SHP77 (cell line): ENCODE measurements around the gene ACBD4.
A peak's percentile ranks its signal among the peaks of the same experiment; 100 is the strongest.

Source experiments
- DNase-seq, 2 experiments: peaks; one replicate each; lab custom pipeline; 2025; lab: John Stamatoyannopoulos, UW

Gene ACBD4

DNA sequence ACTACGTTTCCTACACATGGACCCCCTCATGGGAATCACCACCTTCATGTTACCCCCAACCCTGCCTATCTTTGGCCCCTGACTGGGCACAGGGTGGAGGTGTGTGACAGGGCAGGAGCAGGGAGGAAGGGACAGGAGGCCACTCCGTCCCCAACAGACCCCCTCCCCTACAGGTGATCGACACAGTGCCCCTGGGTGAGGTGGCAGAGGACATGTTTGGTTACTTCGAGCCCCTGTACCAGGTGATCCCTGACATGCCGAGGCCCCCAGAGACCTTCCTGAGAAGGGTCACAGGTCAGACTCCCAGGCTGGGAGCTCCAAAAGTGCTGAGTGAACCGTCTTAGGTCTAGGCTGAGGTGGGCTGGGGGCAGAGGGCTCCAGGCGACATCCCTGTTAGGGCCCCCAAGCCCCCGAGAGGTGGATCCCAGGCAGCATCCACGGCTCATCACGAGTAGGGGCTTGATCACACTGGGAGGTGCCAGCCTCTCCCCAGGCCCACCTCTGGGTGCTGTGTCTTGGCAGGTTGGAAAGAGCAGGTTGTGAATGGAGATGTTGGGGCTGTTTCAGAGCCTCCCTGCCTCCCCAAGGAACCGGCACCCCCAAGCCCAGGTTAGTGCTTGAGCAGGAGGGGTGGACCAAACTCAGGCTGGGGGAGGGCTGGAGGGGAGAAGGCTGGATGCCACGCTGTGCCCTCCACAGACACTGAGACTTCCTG is 1.5 kb downstream of the ACBD4 start:
- no peak for DNase-seq

DNA sequence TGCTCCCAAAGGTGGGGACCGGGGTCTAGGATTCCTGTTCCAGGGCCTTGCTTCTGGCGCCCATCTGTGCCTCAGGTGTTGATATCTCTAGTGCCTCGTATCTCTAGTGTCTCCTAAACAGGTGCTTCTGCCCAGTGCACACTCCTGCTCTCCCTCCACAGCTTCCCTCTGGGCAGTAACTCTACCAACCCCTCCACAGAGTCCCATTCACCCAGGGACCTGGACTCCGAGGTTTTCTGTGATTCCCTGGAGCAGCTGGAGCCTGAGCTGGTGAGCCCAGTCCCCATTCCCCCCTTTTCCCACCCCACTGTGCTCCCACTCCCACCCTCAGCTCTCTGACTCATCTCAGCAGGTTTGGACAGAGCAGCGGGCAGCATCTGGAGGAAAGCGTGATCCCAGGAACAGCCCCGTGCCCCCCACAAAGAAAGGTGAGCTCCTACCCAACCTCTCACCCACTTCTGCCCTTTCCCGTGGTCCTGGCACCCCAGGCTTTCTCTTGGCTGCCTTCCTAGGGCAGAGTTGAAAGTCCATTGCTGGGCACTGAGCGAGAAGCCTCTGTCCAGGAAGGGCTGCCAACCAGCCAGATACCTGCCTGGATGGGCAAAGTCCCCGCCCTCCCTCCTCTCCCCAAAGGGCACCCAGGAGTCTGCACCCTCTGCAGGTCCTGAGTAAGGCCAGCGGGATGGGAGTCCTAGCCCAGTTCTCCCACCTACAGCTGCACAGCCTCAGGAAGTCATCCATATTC is 2.2 kb downstream of the ACBD4 start:
- DNase-seq: no peak

DNA sequence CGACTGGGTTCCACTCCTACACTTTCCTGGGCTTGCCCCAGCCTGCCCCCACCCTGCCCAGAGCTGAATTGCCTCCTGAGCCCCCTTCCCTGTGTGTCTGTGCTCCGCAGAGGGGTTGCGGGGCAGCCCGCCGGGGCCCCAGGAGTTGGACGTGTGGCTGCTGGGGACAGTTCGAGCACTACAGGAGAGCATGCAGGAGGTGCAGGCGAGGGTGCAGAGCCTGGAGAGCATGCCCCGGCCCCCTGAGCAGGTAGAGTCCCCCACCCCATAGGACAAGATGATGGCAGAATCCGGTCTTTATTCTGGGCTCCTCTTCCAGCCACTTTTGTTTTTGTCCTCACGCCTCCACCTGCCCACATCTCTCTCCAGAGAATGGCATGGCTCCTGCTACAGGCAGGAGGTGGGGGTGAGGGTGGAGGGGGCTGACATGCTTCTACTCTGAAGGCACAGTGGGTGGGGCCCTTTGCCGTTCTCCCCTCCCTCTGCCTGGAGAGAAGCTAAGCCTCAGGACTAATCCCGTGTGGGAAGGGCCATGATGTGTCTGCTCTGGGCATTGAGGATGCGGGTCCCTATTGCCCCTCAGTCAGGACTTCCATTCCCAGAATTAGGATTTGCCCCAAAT is 3.5 kb downstream of the ACBD4 start:
- DNase-seq: no peak

DNA sequence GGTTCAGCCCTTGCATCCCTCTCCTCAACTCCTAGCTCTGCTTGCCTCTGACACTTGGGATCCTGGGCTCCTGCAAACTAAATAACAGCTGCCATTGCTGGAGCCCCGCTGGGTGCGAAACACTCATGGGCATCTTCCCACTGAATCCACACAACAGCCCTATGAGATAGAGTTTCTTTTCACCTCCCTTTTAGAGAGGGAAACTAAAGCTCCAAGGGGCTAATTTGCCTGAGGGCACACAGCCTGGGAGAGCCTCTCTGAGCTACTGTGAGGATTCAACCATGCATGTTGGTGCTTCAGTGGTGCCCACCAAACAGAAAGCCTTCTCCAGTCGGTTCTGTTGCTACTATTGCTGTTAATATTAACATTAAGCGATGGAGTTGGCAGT is 4.0 kb downstream of the ACBD4 start:
- no peak for DNase-seq

DNA sequence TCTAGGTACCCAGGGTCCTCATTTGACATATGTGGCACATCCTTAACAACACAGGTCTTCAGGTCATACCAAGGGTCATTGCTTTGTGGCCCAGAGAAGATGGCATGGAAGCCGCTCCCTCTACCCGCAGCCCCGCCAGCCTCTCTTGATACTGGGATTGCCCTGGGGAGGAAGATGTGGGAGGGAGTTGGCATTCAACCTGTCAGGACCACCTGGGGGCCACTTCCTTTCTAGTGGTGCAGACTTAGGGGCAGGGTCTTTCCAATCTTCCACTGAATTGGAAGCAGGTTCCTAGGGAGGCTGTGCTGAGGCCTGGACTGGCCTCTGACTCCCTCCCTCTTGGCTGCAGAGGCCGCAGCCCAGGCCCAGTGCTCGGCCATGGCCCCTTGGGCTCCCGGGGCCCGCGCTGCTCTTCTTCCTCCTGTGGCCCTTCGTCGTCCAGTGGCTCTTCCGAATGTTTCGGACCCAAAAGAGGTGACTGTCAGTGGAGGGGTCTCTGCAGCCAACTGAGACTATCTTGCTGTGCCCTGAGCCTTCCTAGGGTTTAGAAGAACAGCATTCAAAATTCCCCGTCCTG is 7.7 kb downstream of the ACBD4 start:
- no peak for DNase-seq

DNA sequence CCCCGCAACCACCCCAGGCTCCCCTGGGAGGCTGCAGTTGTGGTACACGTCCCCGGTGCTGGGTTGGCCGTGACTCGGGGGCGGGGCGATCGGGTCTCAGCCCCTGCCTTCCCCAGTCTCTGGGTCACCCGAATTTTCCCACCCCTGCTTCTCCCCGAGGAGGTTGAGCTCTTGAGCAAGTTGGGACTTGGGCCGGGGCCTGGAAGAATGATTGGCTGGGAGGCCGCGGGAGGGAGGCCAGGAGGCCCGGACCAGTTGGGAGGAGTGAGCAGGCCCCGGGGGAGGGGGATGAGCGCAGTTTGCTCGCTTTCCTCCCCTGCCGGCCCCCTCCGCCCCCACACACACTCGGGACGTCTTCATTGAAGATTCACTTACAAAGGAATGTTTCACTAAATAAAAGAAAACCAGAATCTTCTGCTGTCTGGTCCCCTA is 8.3 kb downstream of the ACBD4 start:
- no peak for DNase-seq

DNA sequence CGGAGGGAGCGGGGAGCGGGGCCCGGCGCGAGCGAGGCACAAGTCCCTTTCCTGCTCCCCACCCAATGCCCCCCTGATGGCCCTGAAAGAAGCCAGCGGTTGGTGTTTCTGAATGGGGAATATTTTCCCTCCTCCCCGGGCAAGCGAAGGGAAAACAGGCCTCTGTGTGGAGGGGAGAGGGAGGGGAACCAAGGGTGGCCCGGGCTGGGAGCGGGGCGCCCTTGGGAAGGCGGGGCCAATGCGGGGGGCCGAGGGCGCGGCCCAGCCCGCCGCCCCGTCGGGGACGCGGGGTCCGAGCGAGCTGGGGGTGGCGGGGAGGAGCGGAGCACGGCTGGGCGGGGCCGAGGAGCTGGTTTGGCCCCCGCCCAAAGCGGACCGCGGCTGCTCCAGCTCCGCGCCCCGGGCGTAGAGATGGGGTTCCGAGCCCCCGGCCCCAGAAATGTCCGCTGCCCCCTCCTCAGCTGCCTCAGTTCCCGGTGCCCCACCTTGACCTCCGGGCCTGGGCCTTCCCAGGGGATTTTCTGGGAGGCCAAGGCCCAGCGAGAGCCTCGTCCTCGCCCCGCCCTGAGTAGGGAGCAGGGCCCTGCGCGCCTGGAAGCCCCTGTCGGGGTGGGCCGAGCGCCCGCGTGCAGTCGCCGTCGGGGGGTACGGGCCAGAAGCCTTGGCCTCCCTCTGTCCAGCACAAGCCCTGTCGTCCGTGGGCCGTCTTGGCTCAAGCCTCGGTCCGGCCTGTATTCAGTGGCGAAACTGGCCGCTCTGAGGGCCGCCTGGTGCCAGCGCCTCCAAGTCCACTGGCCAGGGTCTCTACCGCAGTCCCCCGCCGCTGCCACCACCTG is 8.9 kb downstream of the ACBD4 start:
- DNase-seq: no peak

DNA sequence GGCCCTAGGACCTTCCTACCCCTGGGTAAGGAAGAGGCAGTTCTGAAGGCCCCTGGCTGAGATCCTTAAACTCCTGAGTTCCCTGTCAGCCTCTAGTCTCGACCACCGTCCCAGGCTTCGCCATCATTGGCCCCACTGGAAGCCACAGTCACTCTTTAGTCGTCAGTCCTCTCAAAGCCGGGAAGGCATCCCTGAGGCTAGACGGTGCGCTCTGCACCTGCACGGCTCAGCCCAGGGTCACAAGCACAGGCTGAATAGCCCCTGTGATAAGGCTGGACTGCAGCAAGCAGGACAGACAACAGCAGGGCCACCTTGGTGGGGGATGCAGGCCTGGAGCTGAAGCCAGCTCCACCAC is 9.5 kb downstream of the ACBD4 start:
- DNase-seq: no peak

DNA sequence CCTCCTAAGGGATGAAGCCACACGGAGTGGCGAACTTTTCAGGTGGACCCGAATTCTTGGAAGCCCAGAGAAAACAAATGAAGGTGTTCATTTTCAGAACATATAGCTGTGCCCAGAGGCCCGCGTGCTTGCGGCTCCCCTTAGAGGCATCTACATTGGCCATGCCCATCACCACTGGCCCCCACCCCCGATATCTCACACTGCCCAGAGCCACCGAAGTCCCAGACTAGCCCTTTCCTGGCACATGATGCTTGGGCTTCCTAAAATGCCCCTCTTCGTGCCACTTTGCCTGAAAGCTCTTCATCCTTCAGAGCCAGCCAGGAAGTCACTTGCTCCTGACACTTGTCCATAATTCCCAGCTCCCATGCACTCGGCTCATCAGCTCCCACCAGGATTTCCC is 10.7 kb downstream of the ACBD4 start:
- DNase-seq: no peak

DNA sequence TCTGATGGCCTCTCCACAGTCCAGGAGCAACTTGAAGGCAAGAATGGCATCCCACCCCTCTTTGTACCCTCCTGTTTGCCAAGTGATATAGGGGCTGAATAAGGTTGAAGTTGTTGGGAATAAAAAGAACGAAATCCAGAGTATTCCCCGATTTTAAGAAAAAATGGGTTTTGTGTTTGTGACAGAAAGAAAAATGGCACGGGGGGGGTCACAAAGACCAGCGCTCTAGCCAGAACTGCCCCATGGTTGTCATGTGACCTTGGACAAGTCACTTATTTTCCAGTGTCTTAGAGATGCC is 11.1 kb downstream of the ACBD4 start:
- no peak for DNase-seq

DNA sequence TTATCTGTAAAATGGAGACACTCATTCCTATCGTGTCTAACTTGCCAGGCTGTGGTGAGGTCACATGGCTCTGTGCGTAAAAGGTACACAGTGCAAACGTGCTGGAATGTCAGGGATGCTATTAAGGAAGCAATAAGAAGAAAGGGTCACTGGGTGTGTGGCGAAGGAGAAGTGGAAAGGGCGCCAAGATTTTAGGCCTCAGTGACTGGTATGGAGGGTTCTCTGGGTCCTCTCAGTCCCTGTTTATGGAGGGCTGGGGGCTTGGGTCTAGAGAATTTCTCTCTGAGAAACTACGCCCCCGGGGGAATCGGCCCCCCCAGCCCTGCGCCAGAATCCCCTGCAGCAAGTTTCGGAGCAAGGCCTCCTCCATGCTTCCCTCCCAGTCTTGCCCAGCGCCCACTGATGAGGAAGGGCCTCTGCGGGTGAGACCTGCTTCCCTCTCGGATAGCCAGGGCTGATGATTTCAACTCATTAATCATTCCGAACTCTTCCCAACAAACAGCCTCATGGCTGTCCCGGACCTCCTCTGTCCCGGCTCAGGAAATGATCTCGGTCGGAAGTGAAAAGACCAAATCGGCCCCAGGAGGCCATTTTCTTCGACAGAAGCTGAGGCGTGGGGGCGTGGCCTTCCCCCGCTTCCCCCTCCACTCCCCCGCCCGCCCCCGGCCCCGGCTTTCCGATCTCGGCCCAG is 11.5 kb downstream of the ACBD4 start:
- DNase-seq: peak; percentile 78 to 83

DNA sequence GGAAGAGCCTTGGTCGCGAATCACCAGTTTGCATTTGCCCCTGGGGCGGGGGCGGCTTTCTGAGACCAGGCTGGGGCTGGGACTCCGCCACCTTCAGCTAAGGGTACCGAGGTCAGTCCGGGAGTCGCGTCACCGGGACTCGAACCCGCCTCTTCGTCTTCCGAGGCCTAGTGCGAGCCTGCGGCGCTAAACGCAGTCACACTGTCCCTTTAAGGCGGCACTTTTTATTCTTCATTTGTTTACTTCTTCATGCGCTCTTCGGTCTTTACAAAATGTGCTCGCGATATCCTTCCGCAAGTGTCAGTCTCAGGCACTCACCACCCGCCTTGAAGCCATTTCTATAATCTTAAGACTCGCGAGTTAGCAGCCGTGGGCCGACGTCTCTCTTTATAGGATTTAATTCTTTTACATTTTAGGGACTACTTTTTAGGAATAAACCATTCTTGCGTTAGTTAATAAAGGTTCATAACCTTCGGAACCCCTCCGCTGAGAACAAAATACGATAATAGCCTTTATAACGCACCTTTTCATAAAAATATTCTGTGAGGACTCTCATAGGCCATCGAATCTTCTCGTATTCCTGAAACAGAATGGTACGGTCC is 12.2 kb downstream of the ACBD4 start:
- peak; percentile 82 to 85 for DNase-seq

DNA sequence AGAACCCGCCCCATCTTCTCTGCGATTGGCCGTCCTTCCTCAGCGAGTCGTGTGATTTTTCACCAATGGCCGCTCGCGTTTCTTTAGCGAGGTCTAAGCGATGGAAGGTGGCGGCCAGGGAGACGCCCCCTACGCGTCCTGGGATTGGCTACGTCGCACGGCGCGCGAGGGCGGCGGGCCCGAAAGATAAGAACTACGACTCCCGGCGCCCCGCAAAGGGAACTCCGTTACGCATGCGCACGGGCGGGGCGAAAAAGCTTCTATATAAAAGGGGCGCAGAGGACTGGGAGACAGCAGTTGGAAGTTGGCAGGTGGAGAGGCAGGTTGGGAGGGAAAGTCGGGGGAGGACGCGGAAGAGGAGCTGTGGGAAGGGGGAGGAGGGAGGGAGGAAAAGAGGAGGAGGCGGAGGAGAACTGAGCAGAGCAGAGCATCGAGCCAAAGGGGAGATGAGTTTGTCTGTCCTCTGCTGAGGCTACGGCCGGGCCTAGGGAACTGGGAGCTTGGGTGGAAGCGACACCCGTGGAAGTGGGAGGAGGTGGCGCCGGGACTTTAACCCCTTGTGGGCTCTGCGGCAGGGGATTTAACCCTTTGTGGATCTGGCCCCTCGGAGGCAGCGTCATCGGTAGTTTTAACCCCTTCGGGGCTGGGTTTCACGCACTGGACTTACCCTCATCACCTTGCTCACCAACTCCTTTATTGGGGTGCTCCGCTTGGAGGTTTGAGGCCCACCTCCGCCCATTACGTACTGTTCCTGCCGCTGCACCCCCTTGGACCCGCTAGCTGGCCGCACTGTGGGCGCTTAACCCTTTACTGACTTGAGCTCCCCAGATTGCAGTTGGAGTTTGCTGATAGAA is 12.9 kb downstream of the ACBD4 start, which contains the start of gene HEXIM1:
TSS of gene HEXIM1 (plus strand) at position 293 of the 854 bp plus-strand sequence. CDS start 716 bp downstream, outside the sequence.
- peak; percentile 99 for DNase-seq

DNA sequence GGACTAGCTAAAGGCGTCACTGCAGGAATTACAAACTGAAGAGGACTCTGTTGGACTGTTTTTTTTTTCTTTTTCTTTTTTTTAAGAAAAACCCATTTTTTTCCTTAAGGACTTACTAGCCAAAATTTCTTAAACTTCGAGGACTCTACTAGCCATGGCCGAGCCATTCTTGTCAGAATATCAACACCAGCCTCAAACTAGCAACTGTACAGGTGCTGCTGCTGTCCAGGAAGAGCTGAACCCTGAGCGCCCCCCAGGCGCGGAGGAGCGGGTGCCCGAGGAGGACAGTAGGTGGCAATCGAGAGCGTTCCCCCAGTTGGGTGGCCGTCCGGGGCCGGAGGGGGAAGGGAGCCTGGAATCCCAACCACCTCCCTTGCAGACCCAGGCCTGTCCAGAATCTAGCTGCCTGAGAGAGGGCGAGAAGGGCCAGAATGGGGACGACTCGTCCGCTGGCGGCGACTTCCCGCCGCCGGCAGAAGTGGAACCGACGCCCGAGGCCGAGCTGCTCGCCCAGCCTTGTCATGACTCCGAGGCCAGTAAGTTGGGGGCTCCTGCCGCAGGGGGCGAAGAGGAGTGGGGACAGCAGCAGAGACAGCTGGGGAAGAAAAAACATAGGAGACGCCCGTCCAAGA is 13.7 kb downstream of the ACBD4 start:
- DNase-seq: peak; percentile 59 to 64

DNA sequence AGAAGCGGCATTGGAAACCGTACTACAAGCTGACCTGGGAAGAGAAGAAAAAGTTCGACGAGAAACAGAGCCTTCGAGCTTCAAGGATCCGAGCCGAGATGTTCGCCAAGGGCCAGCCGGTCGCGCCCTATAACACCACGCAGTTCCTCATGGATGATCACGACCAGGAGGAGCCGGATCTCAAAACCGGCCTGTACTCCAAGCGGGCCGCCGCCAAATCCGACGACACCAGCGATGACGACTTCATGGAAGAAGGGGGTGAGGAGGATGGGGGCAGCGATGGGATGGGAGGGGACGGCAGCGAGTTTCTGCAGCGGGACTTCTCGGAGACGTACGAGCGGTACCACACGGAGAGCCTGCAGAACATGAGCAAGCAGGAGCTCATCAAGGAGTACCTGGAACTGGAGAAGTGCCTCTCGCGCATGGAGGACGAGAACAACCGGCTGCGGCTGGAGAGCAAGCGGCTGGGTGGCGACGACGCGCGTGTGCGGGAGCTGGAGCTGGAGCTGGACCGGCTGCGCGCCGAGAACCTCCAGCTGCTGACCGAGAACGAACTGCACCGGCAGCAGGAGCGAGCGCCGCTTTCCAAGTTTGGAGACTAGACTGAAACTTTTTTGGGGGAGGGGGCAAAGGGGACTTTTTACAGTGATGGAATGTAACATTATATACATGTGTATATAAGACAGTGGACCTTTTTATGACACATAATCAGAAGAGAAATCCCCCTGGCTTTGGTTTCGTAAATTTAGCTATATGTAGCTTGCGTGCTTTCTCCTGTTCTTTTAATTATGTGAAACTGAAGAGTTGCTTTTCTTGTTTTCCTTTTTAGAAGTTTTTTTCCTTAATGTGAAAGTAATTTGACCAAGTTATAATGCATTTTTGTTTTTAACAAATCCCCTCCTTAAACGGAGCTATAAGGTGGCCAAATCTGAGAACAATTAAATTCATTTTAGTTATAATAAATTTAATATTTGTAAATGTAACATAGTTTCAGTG is 14.5 kb downstream of the ACBD4 start:
- DNase-seq: peak in 1 of 2 experiments; percentile 41

DNA sequence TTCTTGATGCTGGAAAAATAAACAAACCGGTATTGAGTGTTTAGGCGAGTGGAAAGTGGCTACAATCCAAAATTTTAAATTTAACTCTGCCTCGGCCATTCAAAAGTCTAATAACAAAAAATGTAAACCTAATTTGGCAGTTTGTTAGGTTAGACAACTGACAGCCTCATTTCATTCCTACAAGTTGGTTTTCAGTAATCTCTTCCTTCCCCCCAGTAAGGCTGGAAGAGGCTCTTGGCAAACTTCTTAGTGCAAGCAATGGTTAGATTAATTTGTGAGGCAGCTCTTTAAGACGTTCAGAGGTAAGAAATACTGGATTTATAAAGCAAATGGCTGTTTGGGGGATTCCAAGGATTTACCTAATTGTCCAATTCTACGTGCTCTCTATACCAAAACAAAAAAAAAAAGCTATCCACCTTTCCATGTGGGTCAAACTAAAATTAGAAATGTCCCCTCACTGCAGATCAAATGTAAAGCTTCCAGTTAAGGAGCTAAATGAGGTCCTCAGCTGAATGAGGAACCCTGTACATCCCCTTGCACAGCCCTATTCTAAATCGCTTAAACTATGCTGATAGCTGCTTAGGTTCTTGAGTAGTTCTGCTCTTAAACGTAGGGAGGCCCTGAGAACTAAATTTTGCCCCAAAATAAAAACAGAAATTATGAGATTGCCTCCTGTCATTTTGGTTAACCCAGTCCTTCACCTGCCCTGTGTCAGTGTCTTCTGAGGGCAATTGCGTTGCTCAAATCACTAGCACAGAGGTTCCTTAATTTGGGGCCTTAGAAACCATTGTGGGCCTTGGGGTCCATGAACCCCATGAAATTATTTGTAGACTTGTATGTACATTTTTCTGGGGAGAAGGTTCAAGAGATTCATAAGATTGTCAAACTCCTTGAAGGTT is 15.7 kb downstream of the ACBD4 start:
- no peak for DNase-seq

DNA sequence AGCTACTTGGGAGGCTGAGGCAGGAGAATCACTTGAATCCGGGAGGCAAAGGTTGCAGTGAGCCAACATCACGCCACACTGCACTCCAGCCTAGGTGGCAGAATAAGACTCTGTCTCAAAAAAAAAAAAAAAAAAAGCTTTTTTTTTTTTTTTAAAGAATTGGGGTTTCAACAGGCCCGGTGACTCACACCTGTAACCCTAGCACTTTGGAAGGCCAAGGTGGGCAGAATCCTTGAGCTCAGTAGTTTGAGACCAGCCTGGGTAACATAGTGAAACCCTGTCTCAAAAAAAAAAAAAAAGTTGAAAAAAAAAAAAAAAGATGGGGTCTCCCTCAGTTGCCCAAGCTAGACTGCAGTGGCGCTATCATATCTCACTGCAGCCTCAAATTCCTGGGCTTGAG is 19.5 kb downstream of the ACBD4 start:
- DNase-seq: no peak
